ENCODE measurements around the gene MYCN. TPM values are rescaled to one million over a fixed set of nuclear protein-coding genes. Genes with fewer than 3 reads are reported as not detected.

MYCN gene
- total RNA-seq, 1 donor from 2014 or later = 68.3 TPM

DNA sequence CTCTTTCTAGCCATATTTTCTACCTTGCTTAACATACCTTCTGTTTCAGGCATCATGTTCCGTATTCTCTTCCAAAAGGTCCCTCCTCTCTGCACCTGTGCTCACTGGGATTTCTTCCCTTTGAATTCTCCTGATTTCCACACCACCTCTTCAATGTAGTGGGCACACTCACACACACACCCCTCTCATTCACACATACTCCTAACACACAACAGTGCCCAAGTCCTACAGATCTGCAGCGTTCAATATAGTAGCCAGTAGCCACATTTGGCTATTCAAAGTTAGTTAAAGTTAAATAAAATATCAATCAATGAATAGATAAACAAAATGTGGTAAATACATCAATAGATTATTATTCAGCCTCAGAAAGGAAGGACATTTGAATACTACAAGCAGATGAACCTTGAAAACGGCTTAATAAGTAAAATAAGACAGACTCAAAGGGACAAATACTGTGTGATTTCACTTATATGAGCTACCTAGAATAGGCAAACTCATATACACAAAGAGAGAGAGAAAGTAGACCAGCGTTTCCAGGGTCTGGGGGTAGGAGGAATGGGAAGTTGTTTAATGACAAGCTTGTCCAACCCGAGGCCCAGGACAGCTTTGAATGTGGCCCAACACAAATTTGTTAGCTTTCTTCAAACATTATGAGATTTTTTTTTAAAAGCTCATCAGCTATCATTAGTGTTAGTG, 34.4 kb downstream of the MYCN start:
- peaks cover 25% of the 10 kb centered on the region for H3K4me1 Mint-ChIP-seq (ENCODE audit: unreplicated experiment)
- H3K27ac Mint-ChIP-seq = no peak overlapping the region

GRCh38 chr2:15975261-15975600, 34.9 kb downstream of the MYCN start:
- no peak for TF ChIP-seq CTCF (conservative IDR thresholded peaks at IDR 0.05)
- Mint-ChIP-seq H3K4me3 (no peak overlapping the region), H3K36me3 (no peaks in the 10 kb centered on the region), H3K27me3 (no peaks in the 10 kb centered on the region), H3K27ac (no peak overlapping the region), H3K9me3 (peaks cover 6% of the 10 kb centered on the region), H3K4me1 (ENCODE audit: unreplicated experiment) (peaks cover 23% of the 10 kb centered on the region)
- DNase-seq (ENCODE audit: extremely low spot score, unreplicated experiment) = no peak

More for the DNA sequence above, 34.4 kb downstream of the MYCN start:
- Mint-ChIP-seq H3K4me3 (no peak overlapping the region), H3K9me3 (peaks cover 6% of the 10 kb centered on the region), H3K27me3 (no peaks in the 10 kb centered on the region), H3K36me3 (no peaks in the 10 kb centered on the region)
- no peak for DNase-seq (ENCODE audit: extremely low spot score, unreplicated experiment)
- no peak for TF ChIP-seq CTCF (conservative IDR thresholded peaks at IDR 0.05)

DNA sequence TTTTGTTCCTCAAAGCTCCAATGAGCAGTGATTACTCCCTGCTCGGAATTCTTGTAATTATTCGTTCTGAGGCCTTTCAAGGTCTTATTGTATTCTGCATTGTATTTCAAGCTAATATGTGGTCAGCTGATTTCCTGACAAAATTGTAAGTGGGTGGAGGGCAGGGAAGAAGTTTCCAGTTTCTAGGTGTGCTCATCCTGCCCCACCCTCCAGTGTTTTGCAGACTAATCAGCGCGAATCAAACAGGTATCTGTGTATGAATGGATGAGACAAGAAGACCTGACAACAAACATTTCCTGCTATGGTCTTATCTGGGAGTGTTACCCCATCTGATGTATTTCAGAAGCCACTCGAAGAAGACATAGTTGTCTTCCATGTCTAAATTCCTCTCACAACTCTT, 35.3 kb downstream of the MYCN start:
- DNase-seq (ENCODE audit: extremely low spot score, unreplicated experiment) = no peak
- no peak overlapping the region for H3K4me3 Mint-ChIP-seq
- no peak overlapping the region for H3K27ac Mint-ChIP-seq
- H3K9me3 Mint-ChIP-seq = peaks cover 6% of the 10 kb centered on the region
- no peaks in the 10 kb centered on the region for H3K36me3 Mint-ChIP-seq
- H3K4me1 Mint-ChIP-seq (ENCODE audit: unreplicated experiment) = peaks cover 20% of the 10 kb centered on the region
- no peaks in the 10 kb centered on the region for H3K27me3 Mint-ChIP-seq
- no peak for TF ChIP-seq CTCF (conservative IDR thresholded peaks at IDR 0.05)

DNA sequence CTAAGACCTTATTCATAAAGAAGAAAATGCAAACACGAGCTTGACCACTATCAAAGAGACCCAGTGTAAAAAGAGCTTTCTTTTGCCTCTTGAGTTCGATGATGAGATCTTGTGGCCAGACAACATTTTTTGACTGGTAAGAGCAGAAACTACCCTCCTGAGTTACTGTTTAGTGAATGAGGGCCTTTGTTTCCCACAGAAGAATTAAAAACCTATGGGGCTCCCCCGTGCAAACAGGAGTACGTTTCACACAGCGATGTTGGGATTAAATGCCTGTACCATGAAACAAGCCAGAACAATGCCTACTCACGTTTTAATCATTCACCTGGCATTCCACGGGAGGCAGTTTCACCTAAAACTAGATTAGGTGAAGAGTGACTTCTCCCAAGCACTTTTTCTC, 36.0 kb downstream of the MYCN start:
- TF ChIP-seq CTCF (conservative IDR thresholded peaks at IDR 0.05) = no peak
- H3K4me1 Mint-ChIP-seq (ENCODE audit: unreplicated experiment) = peaks cover 15% of the 10 kb centered on the region
- DNase-seq (ENCODE audit: extremely low spot score, unreplicated experiment) = no peak

DNA sequence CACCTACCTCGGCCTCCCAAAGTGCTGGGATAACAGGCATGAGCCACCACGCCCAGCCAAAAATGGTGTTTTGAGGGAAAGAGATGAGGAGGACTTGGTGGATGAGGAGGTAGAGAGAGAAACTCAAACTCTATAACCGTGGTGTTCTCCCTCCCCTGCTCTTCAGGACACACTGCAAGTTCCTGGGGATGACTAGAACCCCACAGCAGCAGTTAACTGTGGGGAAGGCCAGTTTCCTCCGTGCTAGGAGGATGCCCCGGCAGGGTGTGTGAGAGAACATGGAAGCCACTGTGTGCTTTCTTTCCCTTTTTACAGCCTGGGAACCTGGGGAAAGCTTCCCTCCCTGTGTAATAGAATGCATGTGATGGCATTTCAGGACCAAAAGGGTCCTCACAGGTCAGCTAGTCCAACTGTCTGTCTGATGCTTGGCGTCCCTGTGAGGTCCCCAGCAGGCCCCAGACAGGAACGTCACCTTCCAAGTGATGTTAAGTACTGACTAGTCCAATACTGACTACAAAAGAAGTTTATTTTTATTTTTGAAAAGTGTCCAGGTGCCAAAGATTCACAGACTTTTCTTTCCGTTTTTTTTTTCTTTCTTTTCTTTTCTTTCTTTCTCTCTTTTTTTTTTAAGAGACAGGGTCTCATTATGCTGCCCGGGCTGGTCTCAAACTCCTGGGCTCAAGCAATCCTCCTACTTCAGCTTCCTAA, 38.9 kb downstream of the MYCN start:
- no peak for TF ChIP-seq CTCF (conservative IDR thresholded peaks at IDR 0.05)
- DNase-seq (ENCODE audit: extremely low spot score, unreplicated experiment) = no peak
- Mint-ChIP-seq H3K27me3 (peaks cover 4% of the 10 kb centered on the region), H3K4me1 (ENCODE audit: unreplicated experiment) (peaks cover 38% of the 10 kb centered on the region), H3K27ac (no peak overlapping the region), H3K4me3 (no peak overlapping the region), H3K9me3 (peaks cover 6% of the 10 kb centered on the region), H3K36me3 (no peaks in the 10 kb centered on the region)

More for the DNA sequence above, 36.0 kb downstream of the MYCN start:
- Mint-ChIP-seq H3K9me3 (peaks cover 6% of the 10 kb centered on the region), H3K27me3 (no peaks in the 10 kb centered on the region), H3K27ac (no peak overlapping the region), H3K36me3 (no peaks in the 10 kb centered on the region), H3K4me3 (no peak overlapping the region)
